H1 (cell line): Measurements from ENCODE around the gene DNAI1.

Experiments
- ATF3 ChIP-seq: IDR thresholded peaks from 2 replicates; pipeline ENCODE4 v1.6.1; 2011; ENCODE audit warnings: low read depth, mild to moderate bottlenecking, low read length; ENCODE audit not compliant: insufficient read depth
- EZH2 ChIP-seq: fragments of 200-600 bp; sonication (generic); IDR thresholded peaks from 2 replicates; pipeline ENCODE4 v1.7.1; 2012; ENCODE audit warnings: low read depth, mild to moderate bottlenecking, moderate library complexity, low read length, inconsistent platforms; ENCODE audit not compliant: severe bottlenecking

GRCh38 chr9:34507556-34507955 is 49.0 kb downstream of the DNAI1 start:
- TF ChIP-seq ATF3 (no peak), EZH2 (no peak)
